NCI-H1436 (cell line): ENCODE measurements around the gene LSM12.
A peak's percentile ranks its signal among the peaks of the same experiment; 100 is the strongest.
"Not testable (repeated sequence)": the region's sequence is repeated elsewhere in the genome, so short reads cannot be mapped to it uniquely, and the experiment has no call there.

Experiments
- DNase-seq: peaks from one replicate; lab custom pipeline; 2025; lab: John Stamatoyannopoulos, UW

LSM12 gene

DNA sequence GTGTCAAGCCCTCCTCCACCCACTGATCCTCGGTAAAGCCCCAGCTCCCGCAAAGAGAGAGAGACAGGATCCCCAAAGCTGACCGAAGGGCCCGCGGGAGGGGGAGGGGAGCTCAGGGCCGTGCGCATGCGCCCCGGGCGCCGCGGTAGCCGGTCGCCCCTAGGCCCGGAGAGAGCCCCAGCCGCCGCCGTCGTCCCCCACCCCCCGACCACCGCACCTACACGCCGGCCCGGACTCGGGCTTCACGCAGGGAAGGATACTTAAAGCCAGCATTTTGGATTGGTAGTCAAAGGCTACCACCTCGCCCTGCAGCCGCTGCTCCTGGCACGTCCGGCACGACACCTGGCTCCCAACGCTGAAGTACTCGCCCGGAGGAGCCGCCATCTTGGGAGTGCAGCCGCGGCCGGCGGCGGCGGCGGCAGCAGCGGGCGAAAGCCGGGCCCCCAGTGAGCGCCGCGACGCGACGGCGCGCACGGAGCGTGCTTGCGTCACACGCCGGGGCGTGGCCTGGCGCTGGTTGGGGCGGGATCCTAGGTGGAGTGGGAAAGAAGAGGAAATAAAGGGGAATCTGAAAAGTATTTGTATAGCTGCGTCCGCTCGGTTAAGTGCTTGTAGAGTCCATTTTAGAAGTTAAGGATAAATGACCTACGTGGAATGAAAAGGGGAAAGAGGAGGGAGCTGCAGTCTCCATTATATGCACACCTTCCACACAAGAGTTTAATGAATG lies at the start of gene LSM12:
Gene LSM12, minus strand, starts transcription at position 468 of the 727 bp plus-strand sequence. Its CDS starts 84 bp downstream, at position 384.
- peak; percentile 95 for DNase-seq

DNA sequence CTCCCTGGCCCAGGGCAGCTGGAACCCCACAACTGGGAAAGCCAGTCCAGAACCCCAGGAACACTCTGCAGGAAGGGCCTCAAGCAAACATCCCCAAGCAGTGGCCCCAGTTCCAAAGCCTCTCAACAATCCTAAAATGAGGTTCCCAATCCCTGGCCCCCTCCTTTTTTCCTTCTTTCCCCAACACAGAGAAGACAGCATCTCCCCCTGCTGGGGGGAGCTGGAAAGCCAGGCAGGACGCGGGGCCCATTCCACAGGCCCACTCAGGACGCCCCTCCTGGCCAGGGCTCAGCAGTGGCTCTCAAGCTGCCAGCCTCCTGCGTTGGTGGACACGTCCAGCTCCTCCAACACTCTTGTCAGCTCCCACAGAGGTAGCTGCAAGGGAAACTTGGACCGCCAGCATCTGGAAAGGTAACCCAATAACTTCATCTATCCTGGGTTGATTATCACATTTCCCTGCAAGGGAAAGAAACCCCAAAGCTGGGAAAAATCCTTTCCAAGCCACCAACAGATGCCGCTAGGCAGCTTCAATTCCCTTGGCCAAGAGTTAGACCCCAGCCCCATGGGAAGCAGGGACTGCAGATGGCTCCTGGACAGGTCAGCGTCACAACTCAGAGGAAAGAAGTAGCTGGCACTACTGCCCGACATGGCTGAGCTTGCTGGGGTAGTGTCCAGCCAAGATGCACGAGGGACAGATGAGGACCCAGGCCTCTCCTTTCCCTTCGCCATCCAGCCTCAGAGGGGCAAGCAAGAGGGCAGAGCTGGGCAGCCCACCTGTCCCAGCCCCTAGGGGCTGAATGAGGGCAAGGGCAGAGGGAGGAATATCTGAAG lies 49.3 kb upstream of the LSM12 start:
- DNase-seq = no peak

GRCh38 chr17:44113868-44114840 lies 47.7 kb upstream of the LSM12 start:
- DNase-seq = no peak

DNA sequence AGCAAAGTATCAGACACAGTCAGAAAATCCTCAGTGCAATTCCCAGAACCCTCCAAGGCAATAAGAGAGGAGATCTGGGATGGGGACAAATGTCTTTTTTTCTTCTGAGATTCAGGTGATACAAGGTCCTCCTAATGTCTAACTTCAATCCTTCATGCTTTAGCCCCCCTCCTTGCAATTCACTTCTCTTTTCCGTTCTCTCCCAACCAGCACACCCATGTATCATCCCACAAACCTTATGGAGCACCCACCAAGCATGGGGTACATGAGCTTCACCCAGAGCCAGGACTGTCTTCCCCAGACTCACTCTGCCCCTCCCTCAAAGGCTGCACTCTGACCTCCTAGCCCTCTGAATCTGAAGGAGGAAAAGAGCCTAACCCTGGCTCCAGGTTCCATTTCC lies 46.9 kb upstream of the LSM12 start:
- no peak for DNase-seq

GRCh38 chr17:44112284-44113280 lies 46.1 kb upstream of the LSM12 start:
- DNase-seq = no peak

- no peak for DNase-seq
These were observed 45.3 kb upstream of the LSM12 start for GRCh38 chr17:44111777-44112176.

- peak; percentile 95 for DNase-seq
These were observed 44.6 kb upstream of the LSM12 start for GRCh38 chr17:44110823-44111633.

- DNase-seq = no peak
These were observed 43.7 kb upstream of the LSM12 start for GRCh38 chr17:44110011-44110686.

DNA sequence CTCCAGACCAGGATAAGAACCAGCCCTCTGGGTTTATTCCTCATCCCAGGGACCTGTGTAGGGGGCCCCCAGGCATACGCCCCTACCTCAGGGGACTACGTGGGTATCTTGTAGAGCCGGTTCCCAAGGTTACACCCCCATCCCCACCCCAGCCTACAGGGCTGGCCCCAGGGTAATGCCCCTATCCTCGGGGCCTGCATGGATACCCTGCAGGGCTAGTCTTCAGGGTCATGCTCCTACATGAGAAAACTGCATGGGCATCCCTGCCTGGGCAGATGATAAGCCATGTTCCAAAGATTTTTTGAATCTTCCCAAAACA lies 42.8 kb upstream of the LSM12 start:
- no peak for DNase-seq

DNA sequence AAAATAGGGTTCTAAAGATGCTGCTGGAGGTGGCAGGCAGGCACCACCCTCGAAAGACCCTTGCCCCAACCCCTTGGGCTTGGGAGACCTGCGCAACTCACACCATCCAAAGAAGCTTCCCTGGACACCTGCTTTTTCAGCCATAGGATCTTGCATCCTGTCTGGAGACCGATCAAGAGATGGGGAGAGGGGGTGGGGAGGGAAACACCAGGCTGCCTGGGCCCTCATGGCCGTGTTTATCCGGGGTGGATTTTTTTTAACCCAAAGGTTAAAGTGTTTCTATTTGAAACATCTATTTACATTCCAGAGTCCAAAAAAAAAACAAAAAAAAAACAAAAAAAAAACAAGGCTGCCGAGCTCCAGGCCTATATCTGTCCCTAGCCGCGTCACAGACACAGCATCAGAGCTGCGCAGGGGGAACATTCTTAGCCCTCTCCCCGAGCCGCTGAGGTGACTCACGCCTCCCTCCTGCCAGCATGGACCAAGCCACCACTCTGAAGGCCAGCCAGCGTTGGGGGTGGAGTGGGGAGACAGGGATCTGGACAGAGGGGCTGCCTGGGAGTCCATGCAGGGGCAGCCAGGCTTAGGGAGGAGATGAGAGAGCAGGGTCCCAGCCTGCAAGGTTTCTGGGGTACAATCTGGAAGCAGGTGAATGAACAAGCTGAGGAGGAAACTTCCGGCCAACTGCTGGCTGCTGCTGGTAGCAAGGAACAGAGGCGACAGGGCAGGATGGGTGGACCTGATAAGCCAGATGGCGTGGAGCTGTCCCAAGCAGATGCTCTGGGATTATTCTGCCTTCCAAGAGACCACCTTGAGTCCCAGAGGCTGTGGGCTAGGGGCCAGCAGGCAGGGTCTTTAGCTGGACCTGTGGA lies 42.2 kb upstream of the LSM12 start:
- DNase-seq = no peak

- DNase-seq = no peak
These were observed 40.3 kb upstream of the LSM12 start for GRCh38 chr17:44106801-44107200.

GRCh38 chr17:44105941-44106340 lies 39.5 kb upstream of the LSM12 start:
- DNase-seq = no peak

DNA sequence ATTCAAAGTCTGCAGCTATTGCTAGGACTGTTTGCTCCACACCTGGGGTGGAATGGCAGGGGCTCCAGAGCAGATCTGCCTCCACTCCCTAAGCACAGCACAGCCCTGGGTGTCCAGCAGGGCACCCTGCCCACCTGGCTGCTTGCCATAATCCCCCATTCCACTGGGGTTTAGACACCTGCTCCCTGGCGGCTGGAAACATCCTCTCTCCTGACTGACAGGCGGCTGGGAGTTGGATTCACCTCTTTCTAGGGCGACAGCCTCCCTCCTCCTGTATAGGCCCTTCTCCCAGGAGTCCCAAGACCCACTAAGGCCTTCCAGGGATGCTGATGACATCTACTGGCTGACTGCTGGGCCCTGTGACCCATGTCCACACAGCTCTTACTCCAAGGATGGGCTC lies 39.0 kb upstream of the LSM12 start:
- DNase-seq = no peak

DNA sequence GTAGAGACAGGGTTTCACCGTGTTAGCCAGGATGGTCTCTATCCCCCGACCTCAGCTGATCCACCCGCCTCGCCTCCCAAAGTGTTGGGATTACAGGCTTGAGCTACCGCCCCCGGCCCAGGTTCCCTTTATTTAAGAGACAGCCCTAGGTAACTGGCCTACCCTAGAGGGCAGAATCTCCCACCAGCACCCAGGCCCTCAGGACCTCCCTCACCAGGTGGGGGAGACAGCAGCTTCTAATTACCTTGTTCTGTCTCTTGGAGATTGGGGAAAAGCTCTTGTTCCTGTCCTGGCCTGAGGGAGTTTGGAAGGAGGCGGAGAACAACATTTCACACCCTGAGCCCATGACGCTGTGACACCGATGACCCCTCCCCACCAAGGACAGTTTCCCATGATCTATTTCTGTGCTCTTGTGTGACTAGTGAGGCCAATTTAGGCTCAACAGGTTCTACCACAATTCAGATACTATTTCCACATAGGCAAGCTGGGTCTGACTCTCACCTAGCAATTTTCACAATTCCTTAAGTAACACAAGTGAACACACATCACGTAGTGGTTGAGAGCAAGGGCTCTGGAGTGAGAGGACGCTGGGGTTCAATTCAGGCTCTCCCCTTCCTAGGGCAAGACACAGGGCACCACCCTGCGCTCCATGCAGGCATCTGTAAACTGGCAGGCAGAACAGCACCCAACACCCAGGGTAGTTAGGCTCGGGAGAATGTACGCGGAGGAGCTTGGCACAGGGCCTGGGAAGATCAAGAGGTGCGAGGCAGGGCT lies 36.6 kb upstream of the LSM12 start:
- DNase-seq = no peak

DNA sequence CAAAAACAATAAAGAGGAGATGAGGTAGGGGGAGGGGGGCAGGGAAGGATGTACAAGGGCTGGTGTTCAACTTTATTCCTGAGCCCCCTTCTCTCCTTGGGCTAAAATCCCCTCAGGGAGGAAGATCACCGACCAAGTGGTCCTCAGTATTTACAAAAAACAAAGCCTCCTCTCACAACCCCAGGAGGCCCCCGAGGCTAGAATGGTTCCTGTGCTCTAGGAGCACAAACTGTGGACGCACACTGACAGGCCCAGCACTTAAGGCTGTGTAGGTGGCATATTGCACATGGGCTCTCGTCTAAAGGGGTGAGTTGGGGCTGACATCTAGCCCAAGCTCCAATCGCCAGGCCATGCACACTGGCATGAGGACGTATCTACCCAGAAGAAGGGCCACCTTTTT lies 35.4 kb upstream of the LSM12 start:
- not testable (repeated sequence) for DNase-seq

GRCh38 chr17:44097110-44097958 lies 30.9 kb upstream of the LSM12 start:
- DNase-seq = no peak
